IMR-90 (cell line): ENCODE results near the gene STARD13. TPM values are rescaled to one million over a fixed set of nuclear protein-coding genes. Genes with fewer than 3 reads are reported as not detected.

Experiments used
- ATAC-seq: fragments of 200-7000 bp; cut with Tn5 transposase; 2 replicates; pipeline ENCODE4 v1.9.1; 2020; ENCODE audit warnings: low read depth, mild to moderate bottlenecking, moderate library complexity
- BruUV-seq: library from RNA; stranded (reverse); fragments of 400-500 nt; replicated peaks from 2 replicates; lab custom pipeline; 2021; lab: Mats Ljungman, UMichigan
- CTCF ChIA-PET: fragments of 300-600 bp; formaldehyde crosslinking; extraction: SDS; loops from one replicate; lab custom pipeline; 2021; ENCODE audit warnings: antibody characterized with exemption; lab: Yijun Ruan, JAX
- POLR2A ChIA-PET: fragments of 300-600 bp; sonication (Branson Sonifier 250); formaldehyde crosslinking; loops from one replicate; lab custom pipeline; 2022; ENCODE audit warnings: antibody characterized with exemption; ENCODE audit not compliant: unreplicated experiment; lab: Charles Lee
- DNase-seq: peaks from one replicate; pipeline ENCODE4 v3.0.0; 2013
- H2AFZ ChIP-seq: replicated peaks from 2 replicates; pipeline ENCODE3; 2013; ENCODE audit warnings: low read length, mild to moderate bottlenecking; ENCODE audit not compliant: poor library complexity
- H2AK5ac ChIP-seq: 2 replicates; pipeline ENCODE4 v1.6.1; 2013; ENCODE audit warnings: low read depth, low read length, inconsistent platforms
- H2AK9ac ChIP-seq: replicated peaks from 2 replicates; pipeline ENCODE3; 2013; ENCODE audit warnings: mild to moderate bottlenecking, low read depth, low read length, moderate library complexity; ENCODE audit not compliant: poor library complexity
- H2BK120ac ChIP-seq: 2 replicates; pipeline ENCODE4 v1.6.1; 2013; ENCODE audit warnings: low read depth, low read length, inconsistent platforms
- H2BK15ac ChIP-seq: 3 replicates; pipeline ENCODE4 v1.6.1; 2013; ENCODE audit warnings: low read depth, low read length, inconsistent platforms
- H2BK20ac ChIP-seq: 2 replicates; pipeline ENCODE4 v1.6.1; 2013; ENCODE audit warnings: low read depth, mild to moderate bottlenecking, inconsistent platforms, low read length, moderate library complexity
- H2BK5ac ChIP-seq: 2 replicates; pipeline ENCODE4 v1.6.1; 2013; ENCODE audit warnings: mild to moderate bottlenecking, low read depth, low read length, inconsistent platforms; ENCODE audit not compliant: poor library complexity, severe bottlenecking
- H3K14ac ChIP-seq: replicated peaks from 2 replicates; pipeline ENCODE4 v1.6.1; 2013; ENCODE audit warnings: low read depth, low read length, inconsistent platforms
- H3K18ac ChIP-seq: 2 replicates; pipeline ENCODE4 v1.6.1; 2013; ENCODE audit warnings: low read depth, low read length, control low read depth
- H3K23ac ChIP-seq: 2 replicates; pipeline ENCODE4 v1.6.1; 2013; ENCODE audit warnings: low read depth, low read length, inconsistent platforms
- H3K27ac ChIP-seq: 2 replicates; pipeline ENCODE4 v1.5.1; 2013; ENCODE audit warnings: mild to moderate bottlenecking, control low read depth, low read length; ENCODE audit not compliant: insufficient read depth
- H3K27me3 ChIP-seq: 2 replicates; pipeline ENCODE4 v1.6.1; 2013; ENCODE audit warnings: low read length; ENCODE audit not compliant: control insufficient read depth, insufficient read depth
- H3K36me3 ChIP-seq: 2 replicates; pipeline ENCODE4 v1.6.1; 2013; ENCODE audit warnings: low read length, mixed read lengths; ENCODE audit not compliant: control insufficient read depth, insufficient read depth
- H3K4ac ChIP-seq: 2 replicates; pipeline ENCODE4 v1.6.1; 2013; ENCODE audit warnings: low read depth, low read length, inconsistent platforms
- H3K4me1 ChIP-seq: 2 replicates; pipeline ENCODE4 v1.6.1; 2013; ENCODE audit warnings: low read length, mixed read lengths; ENCODE audit not compliant: control insufficient read depth, insufficient read depth
- H3K4me2 ChIP-seq: 2 replicates; pipeline ENCODE4 v1.6.1; 2013; ENCODE audit warnings: low read depth, mild to moderate bottlenecking, control low read depth, low read length, moderate library complexity
- H3K4me3 ChIP-seq: 2 replicates; pipeline ENCODE4 v1.5.1; 2013; ENCODE audit warnings: low read depth, mild to moderate bottlenecking, control low read depth, low read length, moderate library complexity; ENCODE audit not compliant: insufficient read depth
- H3K56ac ChIP-seq: 2 replicates; pipeline ENCODE4 v1.6.1; 2013; ENCODE audit warnings: low read length, inconsistent platforms; ENCODE audit not compliant: insufficient read depth; ENCODE audit errors: extremely low read depth
- H3K79me1 ChIP-seq, 2 experiments: 2 replicates each; pipeline ENCODE4 v1.6.1; 2013; ENCODE audit warnings: low read length in 2 of 2, inconsistent platforms in 1 of 2, low read depth in 1 of 2
- H3K9ac ChIP-seq: 2 replicates; pipeline ENCODE4 v1.6.1; 2013; ENCODE audit warnings: low read depth, low read length, control low read depth
- H3K9me1 ChIP-seq: 2 replicates; pipeline ENCODE4 v1.6.1; 2013; ENCODE audit warnings: low read length, inconsistent platforms; ENCODE audit not compliant: insufficient read depth
- H3K9me3 ChIP-seq: 2 replicates; pipeline ENCODE4 v1.6.1; 2013; ENCODE audit warnings: low read length; ENCODE audit not compliant: control insufficient read depth, insufficient read depth
- H4K20me1 ChIP-seq: 2 replicates; pipeline ENCODE4 v1.6.1; 2013; ENCODE audit warnings: low read length, inconsistent platforms; ENCODE audit not compliant: insufficient read depth
- H4K5ac ChIP-seq: 2 replicates; pipeline ENCODE4 v1.6.1; 2013; ENCODE audit warnings: mild to moderate bottlenecking, low read depth, low read length, control low read depth
- H4K8ac ChIP-seq, 2 experiments: 2 replicates each; pipeline ENCODE4 v1.6.1; 2013; ENCODE audit warnings: low read depth in 2 of 2, low read length in 2 of 2, control low read depth in 1 of 2, inconsistent platforms in 1 of 2
- H4K91ac ChIP-seq: 2 replicates; pipeline ENCODE4 v1.6.1; 2013; ENCODE audit warnings: low read depth, low read length, inconsistent platforms; ENCODE audit not compliant: insufficient read depth
- CTCF ChIP-seq: conservative IDR thresholded peaks from 2 replicates; pipeline ENCODE4 v1.5.1; 2012; ENCODE audit warnings: mild to moderate bottlenecking, low read depth, low read length, improper control_type of control experiment
- FOS ChIP-seq: fragments of 150-350 bp; IDR thresholded peaks from 2 replicates; pipeline ENCODE4 v1.6.1; 2016; ENCODE audit warnings: low read depth, low read length
- NFE2L2 ChIP-seq: fragments of 150-350 bp; IDR thresholded peaks from 2 replicates; pipeline ENCODE4 v1.6.1; 2016; ENCODE audit warnings: low read depth, mild to moderate bottlenecking, low read length
- RFX5 ChIP-seq: IDR thresholded peaks from 2 replicates; pipeline ENCODE4 v1.8.0; 2012; ENCODE audit warnings: low read depth, mild to moderate bottlenecking, low read length, moderate library complexity
- SMC3 ChIP-seq: fragments of 150-350 bp; IDR thresholded peaks from 2 replicates; pipeline ENCODE4 v1.6.1; 2016; ENCODE audit warnings: low read depth, mild to moderate bottlenecking, antibody characterized with exemption, low read length, moderate library complexity
- dilution Hi-C: fragments of 300-500 bp; cut with HindIII; formaldehyde crosslinking; loops from one replicate; pipeline ENCODE4 v1.14.3; 2018; ENCODE audit warnings: low sequenced_read_pairs; ENCODE audit not compliant: unreplicated experiment
- in situ Hi-C: fragments of 300-500 bp; cut with MboI; formaldehyde crosslinking; loops from 3 replicates; pipeline ENCODE4 v1.14.3; 2019; ENCODE audit warnings: low sequenced_read_pairs, inconsistent platforms, mixed read lengths
- intact Hi-C: fragments of 100-400 bp; cut with micrococcal nuclease; formaldehyde crosslinking; loops from 2 replicates; pipeline ENCODE4 v1.10.0; 2022
- polyA plus RNA-seq, 3 experiments: library from polyadenylated mRNA; depleted of rRNA; stranded (reverse); fragments of >200 nt; gene quantifications; 2 replicates each; pipeline ENCODE4 v1.2.3, GENCODE V29; 2012; ENCODE audit warnings: low replicate concordance in 1 of 3
- total RNA-seq: library from RNA; depleted of rRNA; stranded (reverse); fragments of >200 nt; gene quantifications from 2 replicates; pipeline ENCODE4 v1.2.3, GENCODE V29; 2012

STARD13 gene
- total and polyA plus RNA-seq, 2 of the 4 experiments (the other 2 are of a cell fraction) = 23.6 to 46.6 TPM

DNA sequence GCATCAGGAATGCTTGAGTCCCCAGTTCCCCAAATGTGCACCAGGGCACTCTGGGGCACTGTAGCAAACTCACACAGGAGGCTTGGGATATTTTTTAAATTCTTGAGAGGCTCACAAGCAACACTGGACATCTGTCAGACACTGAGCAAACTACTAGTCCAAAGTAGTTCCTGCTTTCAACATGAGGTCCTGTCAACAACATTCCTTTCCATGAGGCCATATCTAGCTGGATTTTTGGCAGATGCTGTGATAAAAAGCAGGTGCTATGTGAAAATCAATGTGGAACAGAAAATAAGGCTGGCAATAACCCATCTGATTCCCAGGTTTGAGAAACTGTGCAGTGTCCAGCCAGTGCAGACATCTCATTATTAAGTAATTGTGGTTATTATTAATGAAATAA, 50.5 kb downstream of the STARD13 start:
- Histone ChIP-seq H3K79me1 (peaks cover 37 to 76% of the 10 kb centered on the region in 2 experiments), H4K8ac (peak overlapping the region; percentile 62 to 80), H2AK9ac (peak overlapping the region; percentile 10), H2BK5ac (peak overlapping the region; percentile 98), H3K27ac (peak overlapping the region; percentile 81), H4K91ac (peak overlapping the region; percentile 29), H4K5ac (no peak overlapping the region), H2BK20ac (peak overlapping the region; percentile 45), H2BK120ac (peak overlapping the region; percentile 91), H2AK5ac (0 out of 2 replicates have a peak overlapping the region, but pooled peaks have one; percentile 47), H3K18ac (peak overlapping the region; percentile 72; the same call in 1 of the 2 replicates), H3K9me3 (peaks cover 1% of the 10 kb centered on the region; the same call in 1 of the 2 replicates), H4K20me1 (peaks cover 4% of the 10 kb centered on the region; the same call in 1 of the 2 replicates), H3K4me1 (peaks cover 26% of the 10 kb centered on the region), H2AFZ (no peak overlapping the region), H3K14ac (peak overlapping the region; percentile 11; the same call in 1 of the 2 replicates), H3K9ac (no peak overlapping the region), H3K27me3 (no peaks in the 10 kb centered on the region), H3K4me2 (no peak overlapping the region), H3K23ac (peak overlapping the region; percentile 34; the same call in 1 of the 2 replicates), H3K36me3 (peaks cover 16% of the 10 kb centered on the region), H3K9me1 (peaks cover 19% of the 10 kb centered on the region), H3K56ac (peak overlapping the region; percentile 31; the same call in 1 of the 2 replicates), H3K4ac (peak overlapping the region; percentile 75), H2BK15ac (peak overlapping the region; percentile 35; the same call in 2 of the 3 replicates), H3K4me3 (no peak overlapping the region)
- ChIA-PET POLR2A (interaction anchor here (0.6 kb wide), 1 partner anchor 216 kb away, joined by 3 read pairs; no protein-coding TSS in a partner anchor), CTCF (no interaction called here)
- BruUV-seq = no TSS peak
- peak; percentile 38 for ATAC-seq
- TF ChIP-seq CTCF = no peak
- no peak for TF ChIP-seq SMC3
- no peak for TF ChIP-seq RFX5
- no peak for TF ChIP-seq NFE2L2
- no peak for TF ChIP-seq FOS
- in situ Hi-C loops = no loop called here
- peak; percentile 76 for DNase-seq
- dilution Hi-C loops = no loop called here
- intact Hi-C loops = no loop called here
